Measurements from ENCODE around the gene TRIM36.

GRCh38 chr5:115196161-115196560, 26.5 kb upstream of the TRIM36 start:
- no peak for TF ChIP-seq CTCF (IDR thresholded peaks at IDR 0.05)
- no peak for TF ChIP-seq POLR2A (IDR thresholded peaks at IDR 0.05)
